Vagina (tissue), 2 donors: Measurements from ENCODE around the gene PATJ.

ENCODE experiments used
- POLR2A ChIP-seq, 2 donors: fragments of 450-650 bp; IDR thresholded peaks; one replicate each; pipeline ENCODE4 v1.6.1; 2017; ENCODE audit warnings: antibody characterized with exemption in 2 of 2, mild to moderate bottlenecking in 2 of 2, moderate library complexity in 2 of 2
- TF ChIP-seq, protein P1 (sequence below), 3 experiments: fragments of 450-650 bp in 2 of 3; fragments of 200-600 bp in 1 of 3; sonication (generic) in 1 of 3; IDR thresholded peaks; one replicate each; pipeline ENCODE4 v1.5.1; 2017 to 2019; ENCODE audit warnings: antibody characterized with exemption in 3 of 3, mild to moderate bottlenecking in 2 of 3, moderate library complexity in 2 of 3

DNA sequence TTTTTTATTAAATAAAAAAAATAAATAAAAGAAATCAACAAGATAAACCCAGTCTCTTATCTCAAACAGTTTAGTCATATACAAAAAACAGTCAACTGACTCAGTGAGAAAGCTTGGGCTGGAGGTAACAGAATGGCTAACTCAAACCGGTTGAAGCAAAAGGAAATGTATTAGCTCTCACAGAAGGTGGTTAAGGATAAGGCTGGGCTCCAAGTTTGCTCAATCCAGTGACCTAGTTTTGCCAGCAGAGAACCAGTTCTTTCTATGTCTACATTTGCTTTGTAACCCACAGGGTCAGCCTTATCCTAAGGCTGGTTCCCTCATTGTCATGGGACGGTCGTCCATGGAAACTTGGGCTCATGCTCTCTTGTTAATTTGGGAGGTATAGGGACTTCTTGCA is 307.9 kb downstream of the PATJ start:
- TF ChIP-seq POLR2A (IDR thresholded peaks at IDR 0.05), result no peak
- TF ChIP-seq, protein P1, sequence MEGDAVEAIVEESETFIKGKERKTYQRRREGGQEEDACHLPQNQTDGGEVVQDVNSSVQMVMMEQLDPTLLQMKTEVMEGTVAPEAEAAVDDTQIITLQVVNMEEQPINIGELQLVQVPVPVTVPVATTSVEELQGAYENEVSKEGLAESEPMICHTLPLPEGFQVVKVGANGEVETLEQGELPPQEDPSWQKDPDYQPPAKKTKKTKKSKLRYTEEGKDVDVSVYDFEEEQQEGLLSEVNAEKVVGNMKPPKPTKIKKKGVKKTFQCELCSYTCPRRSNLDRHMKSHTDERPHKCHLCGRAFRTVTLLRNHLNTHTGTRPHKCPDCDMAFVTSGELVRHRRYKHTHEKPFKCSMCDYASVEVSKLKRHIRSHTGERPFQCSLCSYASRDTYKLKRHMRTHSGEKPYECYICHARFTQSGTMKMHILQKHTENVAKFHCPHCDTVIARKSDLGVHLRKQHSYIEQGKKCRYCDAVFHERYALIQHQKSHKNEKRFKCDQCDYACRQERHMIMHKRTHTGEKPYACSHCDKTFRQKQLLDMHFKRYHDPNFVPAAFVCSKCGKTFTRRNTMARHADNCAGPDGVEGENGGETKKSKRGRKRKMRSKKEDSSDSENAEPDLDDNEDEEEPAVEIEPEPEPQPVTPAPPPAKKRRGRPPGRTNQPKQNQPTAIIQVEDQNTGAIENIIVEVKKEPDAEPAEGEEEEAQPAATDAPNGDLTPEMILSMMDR (IDR thresholded peaks at IDR 0.05), result no peak
